ENCODE measurements around the gene MFAP2.

The MFAP2 gene

GRCh38 chr1:16927256-16927655 is 53.2 kb downstream of the MFAP2 start:
- TF ChIP-seq REST (IDR thresholded peaks at IDR 0.05; ENCODE audit: low read depth) = no peak
- TF ChIP-seq TCF12 (IDR thresholded peaks at IDR 0.05; ENCODE audit: low read depth) = no peak
- TF ChIP-seq CEBPB (IDR thresholded peaks at IDR 0.05) = no peak
- no peak for TF ChIP-seq YY1 (IDR thresholded peaks at IDR 0.05; ENCODE audit: low read depth)
- no peak for TF ChIP-seq EGR1 (IDR thresholded peaks at IDR 0.05)
- TF ChIP-seq TAF1 (IDR thresholded peaks at IDR 0.05; ENCODE audit: low read depth) = no peak
- TF ChIP-seq EP300 (IDR thresholded peaks at IDR 0.05; ENCODE audit: borderline replicate concordance) = no peak
- no peak for TF ChIP-seq FOXM1 (IDR thresholded peaks at IDR 0.05; ENCODE audit: borderline replicate concordance, low read depth)
- no peak for TF ChIP-seq MAX (IDR thresholded peaks at IDR 0.05)
- no peak for TF ChIP-seq ZBTB7A (IDR thresholded peaks at IDR 0.05; ENCODE audit: low read depth)
- TF ChIP-seq RAD21 (IDR thresholded peaks at IDR 0.05; ENCODE audit: low read depth) = no peak
- no peak for TF ChIP-seq TEAD4 (IDR thresholded peaks at IDR 0.05)
- TF ChIP-seq NFIC (IDR thresholded peaks at IDR 0.05) = no peak

GRCh38 chr1:16926491-16927073 is 53.8 kb downstream of the MFAP2 start:
- no peak for TF ChIP-seq EGR1 (IDR thresholded peaks at IDR 0.05)
- TF ChIP-seq ZBTB7A (IDR thresholded peaks at IDR 0.05; ENCODE audit: low read depth) = 0 out of 2 replicates have a peak, but pooled peaks have one; percentile 4

GRCh38 chr1:16925635-16926490 is 54.6 kb downstream of the MFAP2 start:
- TF ChIP-seq EGR1 (IDR thresholded peaks at IDR 0.05) (no peak), TAF1 (IDR thresholded peaks at IDR 0.05; ENCODE audit: low read depth) (no peak), ZBTB7A (IDR thresholded peaks at IDR 0.05; ENCODE audit: low read depth) (peak; percentile 22; the same call in 1 of the 2 replicates), RAD21 (IDR thresholded peaks at IDR 0.05; ENCODE audit: low read depth) (no peak)

- no peak for TF ChIP-seq ZBTB7A (IDR thresholded peaks at IDR 0.05; ENCODE audit: low read depth)
- TF ChIP-seq MAX (IDR thresholded peaks at IDR 0.05) = no peak
- no peak for TF ChIP-seq USF1 (IDR thresholded peaks at IDR 0.05)
- no peak for TF ChIP-seq NFIC (IDR thresholded peaks at IDR 0.05)
- no peak for TF ChIP-seq YY1 (IDR thresholded peaks at IDR 0.05; ENCODE audit: low read depth)
- TF ChIP-seq TCF12 (IDR thresholded peaks at IDR 0.05; ENCODE audit: low read depth) = no peak
- no peak for TF ChIP-seq CEBPB (IDR thresholded peaks at IDR 0.05)
- no peak for TF ChIP-seq TAF1 (IDR thresholded peaks at IDR 0.05; ENCODE audit: low read depth)
- no peak for TF ChIP-seq RAD21 (IDR thresholded peaks at IDR 0.05; ENCODE audit: low read depth)
- TF ChIP-seq FOXM1 (IDR thresholded peaks at IDR 0.05; ENCODE audit: borderline replicate concordance, low read depth) = no peak
- no peak for TF ChIP-seq EGR1 (IDR thresholded peaks at IDR 0.05)
- no peak for TF ChIP-seq CREB1 (IDR thresholded peaks at IDR 0.05; ENCODE audit: low read depth)
- no peak for TF ChIP-seq EP300 (IDR thresholded peaks at IDR 0.05; ENCODE audit: borderline replicate concordance)
- TF ChIP-seq TEAD4 (IDR thresholded peaks at IDR 0.05) = no peak
- no peak for TF ChIP-seq REST (IDR thresholded peaks at IDR 0.05; ENCODE audit: low read depth)
Observed at GRCh38 chr1:16924919-16925477, 55.4 kb downstream of the MFAP2 start.
